ENCODE measurements around the gene DUOXA2. TPM values are rescaled to one million over a fixed set of nuclear protein-coding genes. Genes with fewer than 3 reads are reported as not detected.
A peak's percentile ranks its signal among the peaks of the same experiment; 100 is the strongest.

Gene DUOXA2
- total RNA-seq, 1 donor from 2014 or later = not detected

GRCh38 chr15:45105586-45105985 lies 8.5 kb upstream of the DUOXA2 start:
- no peak for TF ChIP-seq CTCF (IDR thresholded peaks at IDR 0.05; ENCODE audit: insufficient read depth, low read length, severe bottlenecking)
- DNase-seq (ENCODE audit: low read depth) (no peak), FAIRE-seq (no peak)
- H3K4me3 ChIP-seq (ENCODE audit: low read depth, low read length) = no peak overlapping the region
- no peaks in the 10 kb centered on the region for H3K36me3 ChIP-seq (ENCODE audit: control insufficient read depth, insufficient read depth, low read length)
- H3K27me3 ChIP-seq (ENCODE audit: control insufficient read depth, insufficient read depth, low read length) = peaks cover 9% of the 10 kb centered on the region

GRCh38 chr15:45106002-45106790 lies 7.9 kb upstream of the DUOXA2 start:
- no peak for TF ChIP-seq CTCF (IDR thresholded peaks at IDR 0.05; ENCODE audit: insufficient read depth, low read length, severe bottlenecking)
- peak; percentile 77 for FAIRE-seq
- Histone ChIP-seq H3K4me3 (ENCODE audit: low read depth, low read length) (no peak overlapping the region), H3K27me3 (ENCODE audit: control insufficient read depth, insufficient read depth, low read length) (peaks cover 11% of the 10 kb centered on the region), H3K36me3 (ENCODE audit: control insufficient read depth, insufficient read depth, low read length) (no peaks in the 10 kb centered on the region)
- no peak for DNase-seq (ENCODE audit: low read depth)

- peaks cover 26% of the 10 kb centered on the region for H3K27me3 ChIP-seq (ENCODE audit: control insufficient read depth, insufficient read depth, low read length)
Observed at GRCh38 chr15:45107941-45108630, 6.0 kb upstream of the DUOXA2 start.

GRCh38 chr15:45110256-45110820 lies 3.8 kb upstream of the DUOXA2 start:
- no peak for DNase-seq (ENCODE audit: low read depth)
- H3K4me3 ChIP-seq (ENCODE audit: low read depth, low read length) = no peak overlapping the region
- no peaks in the 10 kb centered on the region for H3K36me3 ChIP-seq (ENCODE audit: control insufficient read depth, insufficient read depth, low read length)
- peaks cover 48% of the 10 kb centered on the region for H3K27me3 ChIP-seq (ENCODE audit: control insufficient read depth, insufficient read depth, low read length)
- FAIRE-seq = peak; percentile 76
- TF ChIP-seq CTCF (IDR thresholded peaks at IDR 0.05; ENCODE audit: insufficient read depth, low read length, severe bottlenecking) = no peak

More at GRCh38 chr15:45107941-45108630, 6.0 kb upstream of the DUOXA2 start:
- Histone ChIP-seq H3K4me3 (ENCODE audit: low read depth, low read length) (no peak overlapping the region), H3K36me3 (ENCODE audit: control insufficient read depth, insufficient read depth, low read length) (no peaks in the 10 kb centered on the region)
- FAIRE-seq (peak; percentile 85), DNase-seq (ENCODE audit: low read depth) (no peak)
- no peak for TF ChIP-seq CTCF (IDR thresholded peaks at IDR 0.05; ENCODE audit: insufficient read depth, low read length, severe bottlenecking)

- H3K4me3 ChIP-seq (ENCODE audit: low read depth, low read length) = no peak overlapping the region
- peaks cover 60% of the 10 kb centered on the region for H3K27me3 ChIP-seq (ENCODE audit: control insufficient read depth, insufficient read depth, low read length)
- no peaks in the 10 kb centered on the region for H3K36me3 ChIP-seq (ENCODE audit: control insufficient read depth, insufficient read depth, low read length)
- peak; percentile 15 for TF ChIP-seq CTCF (IDR thresholded peaks at IDR 0.05; ENCODE audit: insufficient read depth, low read length, severe bottlenecking)
- DNase-seq (ENCODE audit: low read depth) (no peak), FAIRE-seq (no peak)
Observed at GRCh38 chr15:45111390-45112142, 2.6 kb upstream of the DUOXA2 start.

All from bronchial epithelial cell (primary cell).